SK-N-SH treated with all-trans-retinoic acid at 6 μM for 48 hours (cell line): ENCODE results near the gene MVB12B.

ENCODE experiments used
- ATAC-seq: fragments of 200-7000 bp; cut with Tn5 transposase; 3 replicates; pipeline ENCODE4 v1.9.1; 2020; ENCODE audit warnings: mild to moderate bottlenecking, moderate library complexity
- ARNTL ChIP-seq: fragments of 450-650 bp; formaldehyde crosslinking; IDR thresholded peaks from 2 replicates; pipeline ENCODE4 v1.5.0; 2020; ENCODE audit warnings: low read depth, mild to moderate bottlenecking, moderate library complexity, borderline replicate concordance
- BACH2 ChIP-seq: fragments of 250-450 bp; sonication (Bioruptor Pico); IDR thresholded peaks from 2 replicates; pipeline ENCODE4 v1.9.0; 2021; ENCODE audit warnings: mild to moderate bottlenecking, borderline replicate concordance
- CREB5 ChIP-seq: fragments of 250-450 bp; sonication (Bioruptor Pico); IDR thresholded peaks from 2 replicates; pipeline ENCODE4 v1.5.1; 2020; ENCODE audit warnings: low read depth, mild to moderate bottlenecking, moderate library complexity
- CSDC2 ChIP-seq: fragments of 250-450 bp; sonication (Bioruptor Pico); IDR thresholded peaks from 2 replicates; pipeline ENCODE4 v1.5.0; 2020; ENCODE audit warnings: mild to moderate bottlenecking, moderate library complexity
- CSRNP3 ChIP-seq: fragments of 250-450 bp; sonication (Bioruptor Pico); IDR thresholded peaks from 2 replicates; pipeline ENCODE4 v1.5.1; 2021; ENCODE audit warnings: mild to moderate bottlenecking, moderate library complexity
- ISL1 ChIP-seq: fragments of 250-450 bp; sonication (Bioruptor Pico); IDR thresholded peaks from 2 replicates; pipeline ENCODE4 v2.1.2; 2022; ENCODE audit warnings: mild to moderate bottlenecking, moderate library complexity
- OSR1 ChIP-seq: fragments of 250-450 bp; sonication (Bioruptor Pico); IDR thresholded peaks from 2 replicates; pipeline ENCODE4 v1.8.0; 2022; ENCODE audit warnings: moderate library complexity, mild to moderate bottlenecking, inconsistent platforms
- PATZ1 ChIP-seq: fragments of 250-450 bp; sonication (Bioruptor Pico); IDR thresholded peaks from 2 replicates; pipeline ENCODE4 v1.8.0; 2020; ENCODE audit warnings: mild to moderate bottlenecking, moderate library complexity, borderline replicate concordance
- POU6F1 ChIP-seq: fragments of 250-450 bp; sonication (Bioruptor Pico); IDR thresholded peaks from 2 replicates; pipeline ENCODE4 v1.8.0; 2021; ENCODE audit warnings: low read depth, mild to moderate bottlenecking, moderate library complexity, borderline replicate concordance
- PPARA ChIP-seq: fragments of 250-450 bp; sonication (Bioruptor Pico); IDR thresholded peaks from 2 replicates; pipeline ENCODE4 v1.5.0; 2020; ENCODE audit warnings: mild to moderate bottlenecking, borderline replicate concordance
- RARB ChIP-seq: fragments of 250-450 bp; sonication (Bioruptor Pico); IDR thresholded peaks from 2 replicates; pipeline ENCODE4 v1.8.0; 2021; ENCODE audit warnings: mild to moderate bottlenecking, moderate library complexity
- SNAI2 ChIP-seq: fragments of 250-450 bp; sonication (Bioruptor Pico); IDR thresholded peaks from 2 replicates; pipeline ENCODE4 v1.5.0; 2020; ENCODE audit warnings: mild to moderate bottlenecking, moderate library complexity
- TCF4 ChIP-seq: fragments of 250-450 bp; sonication (Bioruptor Pico); IDR thresholded peaks from 2 replicates; pipeline ENCODE4 v1.8.0; 2021; ENCODE audit warnings: mild to moderate bottlenecking, moderate library complexity, borderline replicate concordance
- TOX ChIP-seq: fragments of 250-450 bp; sonication (Bioruptor Pico); IDR thresholded peaks from 2 replicates; pipeline ENCODE4 v1.8.0; 2021; ENCODE audit warnings: mild to moderate bottlenecking, moderate library complexity, borderline replicate concordance
- ZC3H10 ChIP-seq: fragments of 250-450 bp; sonication (Bioruptor Pico); IDR thresholded peaks from 2 replicates; pipeline ENCODE4 v1.5.1; 2021; ENCODE audit warnings: mild to moderate bottlenecking, moderate library complexity
- ZFP3 ChIP-seq: fragments of 250-450 bp; sonication (Bioruptor Pico); IDR thresholded peaks from 2 replicates; pipeline ENCODE4 v1.5.0; 2020; ENCODE audit warnings: mild to moderate bottlenecking, moderate library complexity
- ZFP30 ChIP-seq: fragments of 450-650 bp; formaldehyde crosslinking; IDR thresholded peaks from 2 replicates; pipeline ENCODE4 v1.5.0; 2022; ENCODE audit warnings: mild to moderate bottlenecking, moderate library complexity
- ZNF565 ChIP-seq: fragments of 450-650 bp; formaldehyde crosslinking; conservative IDR thresholded peaks from 2 replicates; pipeline ENCODE4 v1.5.0; 2020; ENCODE audit warnings: low read depth, mild to moderate bottlenecking, moderate library complexity
- ZNF70 ChIP-seq: fragments of 450-650 bp; formaldehyde crosslinking; IDR thresholded peaks from 2 replicates; pipeline ENCODE4 v1.5.0; 2020; ENCODE audit warnings: mild to moderate bottlenecking, moderate library complexity
- ZNF8 ChIP-seq: fragments of 450-650 bp; formaldehyde crosslinking; IDR thresholded peaks from 2 replicates; pipeline ENCODE4 v1.5.0; 2020; ENCODE audit warnings: mild to moderate bottlenecking, moderate library complexity

MVB12B gene

DNA sequence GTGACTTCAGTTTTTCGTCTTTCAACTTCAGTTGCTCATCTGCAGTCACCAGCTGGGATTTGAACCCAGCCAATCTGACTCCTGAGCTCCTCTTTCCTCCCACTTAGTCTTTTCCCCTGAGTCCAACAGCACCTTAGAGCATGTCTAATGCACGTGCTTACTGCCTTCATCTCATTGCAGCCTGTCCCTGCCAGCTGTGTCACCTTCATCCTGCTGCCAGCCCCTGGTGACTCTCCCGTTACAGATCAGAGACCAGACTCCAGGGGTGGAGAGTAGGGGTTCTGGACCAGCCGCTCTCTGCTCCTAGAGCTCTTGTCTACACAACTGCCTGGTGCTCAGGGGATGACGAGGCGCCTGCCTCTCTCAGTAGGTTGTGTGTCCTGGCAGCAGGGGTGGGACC lies 154.2 kb downstream of the MVB12B start:
- no peak for TF ChIP-seq ZC3H10 (CRISPR knock-in tag)
- TF ChIP-seq CREB5 (CRISPR knock-in tag), result no peak
- TF ChIP-seq TCF4 (CRISPR knock-in tag), result no peak
- TF ChIP-seq ZNF70 (CRISPR knock-in tag), result no peak
- no peak for TF ChIP-seq ZFP30 (CRISPR knock-in tag)
- TF ChIP-seq RARB, result no peak
- no peak for TF ChIP-seq ZFP3 (CRISPR knock-in tag)
- TF ChIP-seq OSR1, result no peak
- no peak for TF ChIP-seq ISL1
- TF ChIP-seq ZNF565 (CRISPR knock-in tag), result no peak
- no peak for TF ChIP-seq CSDC2
- no peak for TF ChIP-seq PATZ1
- no peak for TF ChIP-seq ARNTL (CRISPR knock-in tag)
- TF ChIP-seq SNAI2 (CRISPR knock-in tag), result no peak
- TF ChIP-seq BACH2 (CRISPR knock-in tag), result no peak
- no peak for TF ChIP-seq TOX
- no peak for TF ChIP-seq POU6F1 (CRISPR knock-in tag)
- no peak for TF ChIP-seq PPARA (CRISPR knock-in tag)
- no peak for TF ChIP-seq CSRNP3 (CRISPR knock-in tag)
- TF ChIP-seq, all 23 proteins: peak for 0
- no peak for ATAC-seq

DNA sequence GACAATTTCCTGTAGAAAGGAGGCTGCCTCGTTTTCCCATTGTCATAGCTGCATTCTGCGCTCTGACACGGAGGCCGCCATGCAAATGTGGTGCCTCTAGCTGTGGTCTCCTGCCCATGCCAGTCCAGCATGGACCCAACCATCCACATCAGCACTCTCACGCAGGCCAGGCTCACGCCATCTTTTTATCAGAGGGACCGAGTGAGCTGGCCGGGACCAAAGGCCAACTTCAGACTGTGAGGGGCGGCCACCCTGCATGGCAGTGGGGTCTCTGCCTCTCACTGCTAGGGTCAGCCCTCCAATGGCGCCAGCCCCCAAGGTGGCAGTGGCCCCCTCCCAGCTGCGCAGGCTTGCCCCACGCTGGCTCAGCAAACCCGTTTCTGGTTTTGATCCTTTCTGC lies 155.2 kb downstream of the MVB12B start:
- TF ChIP-seq TOX (no peak), PPARA (CRISPR knock-in tag) (no peak), CREB5 (CRISPR knock-in tag) (no peak), ISL1 (no peak), ZNF70 (CRISPR knock-in tag) (no peak), RARB (no peak), OSR1 (no peak)
- no peak for ATAC-seq

GRCh38 chr9:126482361-126483044 lies 155.9 kb downstream of the MVB12B start:
- no peak for TF ChIP-seq ZNF565 (CRISPR knock-in tag)
- TF ChIP-seq POU6F1 (CRISPR knock-in tag), result no peak
- no peak for TF ChIP-seq TOX
- TF ChIP-seq CSDC2, result no peak
- TF ChIP-seq ZNF8, result no peak
- no peak for TF ChIP-seq PPARA (CRISPR knock-in tag)
- TF ChIP-seq RARB, result no peak
- no peak for TF ChIP-seq SNAI2 (CRISPR knock-in tag)
- no peak for TF ChIP-seq BACH2 (CRISPR knock-in tag)
- TF ChIP-seq, all 23 proteins: peak for 0
- ATAC-seq, result no peak
